Measurements from ENCODE around the gene RMDN3. TPM values are rescaled to one million over a fixed set of nuclear protein-coding genes. Genes with fewer than 3 reads are reported as not detected.

RMDN3 gene
- total RNA-seq, 1 donor from 2014 or later, result 17.9 TPM

DNA sequence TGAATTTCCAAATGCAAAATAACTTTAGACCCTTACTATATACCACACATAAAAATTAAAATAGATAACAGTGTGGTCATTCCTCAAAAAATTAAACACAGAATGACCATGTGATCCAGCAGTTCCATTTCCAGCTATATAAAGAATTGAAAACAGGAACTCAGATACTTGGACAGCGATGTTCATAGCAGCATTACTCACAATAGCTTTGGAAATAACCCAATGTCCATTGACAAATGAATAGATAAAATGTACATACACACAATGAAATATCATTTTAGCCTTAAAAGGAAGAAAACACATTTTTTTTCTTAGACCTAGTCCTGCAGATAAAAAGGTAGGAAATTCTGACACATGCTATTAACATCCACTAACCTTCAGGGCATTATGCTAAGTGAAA is 33.4 kb downstream of the RMDN3 start:
- DNase-seq, result no peak
- intact Hi-C loops (cut with micrococcal nuclease), result no loop called here
- ATAC-seq, result no peak

GRCh38 chr15:40716165-40716564 is 38.9 kb downstream of the RMDN3 start:
- no peak for DNase-seq
- intact Hi-C loops (cut with micrococcal nuclease), result no loop called here
- ATAC-seq, result no peak

DNA sequence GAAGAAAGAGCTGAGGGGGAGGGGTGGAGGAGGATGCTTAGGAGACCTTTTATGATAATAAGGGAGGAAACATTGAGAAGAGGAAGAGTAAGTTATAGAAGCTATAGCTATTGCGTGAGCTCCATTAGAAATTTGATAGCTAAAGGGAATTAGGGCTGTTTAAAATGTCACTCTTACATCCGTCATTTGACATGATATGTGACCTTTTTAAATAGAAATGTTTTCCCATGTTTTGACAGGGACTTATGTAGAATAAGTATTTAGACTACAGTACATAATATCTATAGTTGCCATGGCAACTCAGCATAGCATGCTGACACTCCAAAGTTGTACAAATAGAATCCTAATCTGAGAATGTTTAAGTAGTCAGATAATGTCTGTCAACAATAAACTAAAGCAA is 40.9 kb downstream of the RMDN3 start:
- no peak for DNase-seq
- intact Hi-C loops (cut with micrococcal nuclease), result no loop called here
- no peak for ATAC-seq

DNA sequence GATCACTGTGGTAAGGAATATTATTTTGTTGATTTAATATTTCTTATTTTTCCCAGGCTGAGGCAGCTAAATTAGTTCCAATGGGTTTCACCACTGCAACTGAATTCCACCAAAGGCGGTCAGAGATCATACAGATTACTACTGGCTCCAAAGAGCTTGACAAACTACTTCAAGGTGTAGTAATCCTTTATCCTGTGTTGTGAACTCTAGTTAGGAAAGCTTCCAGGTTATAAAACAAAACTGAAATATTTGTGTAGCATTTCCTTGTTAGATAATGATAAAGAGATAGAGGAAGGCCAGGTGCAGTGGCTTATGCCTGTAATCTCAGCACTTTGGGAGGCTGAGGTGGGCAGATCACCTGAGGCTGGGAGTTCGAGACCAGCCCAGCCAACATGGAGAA is 48.9 kb downstream of the RMDN3 start:
- ATAC-seq (no peak), DNase-seq (no peak)
- intact Hi-C loops (cut with micrococcal nuclease), result no loop called here

GRCh38 chr15:40702077-40702476 is 53.0 kb downstream of the RMDN3 start:
- DNase-seq (no peak), ATAC-seq (no peak)
- intact Hi-C loops (cut with micrococcal nuclease), result no loop called here

- DNase-seq, result no peak
- ATAC-seq, result no peak
- intact Hi-C loops (cut with micrococcal nuclease), result no loop called here
Measured at GRCh38 chr15:40697916-40698315, 57.1 kb downstream of the RMDN3 start.

DNA sequence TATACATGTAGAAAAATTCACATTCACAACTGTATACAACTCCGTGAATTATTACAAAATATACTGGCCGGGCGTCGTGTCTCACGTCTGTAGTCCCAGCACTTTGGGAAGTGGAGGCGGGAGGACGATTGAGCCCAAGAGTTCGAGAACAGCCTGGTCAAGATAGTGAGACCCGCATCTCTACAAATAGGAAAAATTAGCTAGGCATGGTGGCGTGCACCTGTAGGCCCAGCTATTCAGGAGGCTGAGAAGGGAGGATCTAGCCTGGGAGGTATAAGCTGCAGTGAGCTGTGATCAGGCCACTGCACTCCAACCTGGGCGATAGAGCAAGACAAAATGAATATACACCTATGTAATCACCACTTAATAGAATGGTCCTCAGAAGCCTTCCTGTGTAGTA is 58.8 kb downstream of the RMDN3 start:
- intact Hi-C loops (cut with micrococcal nuclease), result no loop called here
- DNase-seq, result no peak

GRCh38 chr15:40695469-40695890 is 59.6 kb downstream of the RMDN3 start:
- intact Hi-C loops (cut with micrococcal nuclease), result no loop called here
- ATAC-seq, result no peak
- no peak for DNase-seq

More for the DNA sequence above, 58.8 kb downstream of the RMDN3 start:
- ATAC-seq, result no peak

DNA sequence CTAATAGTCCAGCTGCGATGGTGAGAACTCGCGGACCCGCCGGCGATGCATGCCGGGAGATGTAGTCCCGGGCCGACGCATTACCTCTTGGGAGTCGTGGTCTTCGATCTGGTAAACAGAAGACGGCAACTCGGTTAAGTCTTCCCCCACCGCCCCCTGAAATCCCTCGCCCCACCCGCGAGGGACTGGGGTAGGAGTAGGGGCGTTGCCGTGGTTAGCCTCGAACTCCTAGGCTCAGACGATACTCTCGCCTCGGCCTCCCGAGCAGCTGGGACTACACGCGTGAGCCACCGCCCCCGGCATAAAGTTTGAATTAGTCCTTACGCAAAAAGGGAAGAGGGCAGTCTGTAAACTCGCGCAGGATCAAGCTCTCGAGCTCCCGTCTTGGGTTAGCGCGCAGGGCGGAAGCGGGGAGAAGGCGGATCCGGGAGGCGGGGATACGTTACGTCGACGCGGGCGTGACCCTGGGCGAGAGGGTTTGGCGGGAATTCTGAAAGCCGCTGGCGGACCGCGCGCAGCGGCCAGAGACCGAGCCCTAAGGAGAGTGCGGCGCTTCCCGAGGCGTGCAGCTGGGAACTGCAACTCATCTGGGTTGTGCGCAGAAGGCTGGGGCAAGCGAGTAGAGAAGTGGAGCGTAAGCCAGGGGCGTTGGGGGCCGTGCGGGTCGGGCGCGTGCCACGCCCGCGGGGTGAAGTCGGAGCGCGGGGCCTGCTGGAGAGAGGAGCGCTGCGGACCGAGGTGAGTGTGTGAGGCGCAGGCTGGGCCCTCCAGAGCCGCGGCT is 60.2 kb downstream of the RMDN3 start, which contains the start of gene RAD51:
Gene RAD51 (plus strand): TSS at position 487 of the 781 bp plus-strand sequence. CDS start 3,585 bp downstream, outside the sequence.
- intact Hi-C loops (cut with micrococcal nuclease), result no loop called here
- DNase-seq, result peak; percentile 95
- ATAC-seq, result peak; percentile 99

DNA sequence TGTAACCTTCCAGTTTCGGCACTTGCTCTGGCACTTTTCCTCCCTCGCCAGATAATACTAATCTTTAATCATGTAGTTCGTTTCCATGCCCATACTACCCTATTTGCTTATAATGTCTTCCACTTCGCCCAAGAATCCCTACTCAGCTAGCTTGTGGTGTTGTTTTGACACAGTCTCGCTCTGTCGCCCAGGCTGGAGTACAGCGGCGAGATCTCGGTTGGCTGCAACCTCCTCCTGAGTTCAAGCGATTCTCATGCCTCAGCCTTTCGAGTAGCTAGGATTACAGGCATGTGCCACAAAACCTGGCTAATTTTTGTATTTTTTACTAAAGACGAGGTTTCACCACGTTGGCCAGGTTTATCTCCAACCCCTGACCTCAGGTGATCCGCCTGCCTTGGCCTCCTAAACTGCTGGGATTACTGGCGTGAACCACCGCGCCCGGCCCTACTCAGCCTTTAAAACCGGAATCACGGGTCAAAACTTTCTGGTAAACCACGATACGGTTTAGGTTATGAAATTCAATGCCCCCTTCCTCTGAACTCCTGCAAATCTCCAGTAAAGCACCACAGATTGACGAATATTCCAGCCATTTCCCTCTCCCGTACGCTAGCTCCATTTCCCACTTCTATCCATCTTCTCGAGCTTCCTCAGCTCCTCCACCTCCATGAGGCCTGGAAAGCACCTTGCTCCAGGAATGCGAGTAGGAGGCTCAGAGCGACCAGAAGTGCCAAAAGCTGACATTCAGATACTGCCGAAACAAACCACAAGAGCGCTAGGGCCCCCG is 61.0 kb downstream of the RMDN3 start:
- no peak for DNase-seq
- no peak for ATAC-seq
- intact Hi-C loops (cut with micrococcal nuclease), result no loop called here

GRCh38 chr15:40691737-40692136 is 63.3 kb downstream of the RMDN3 start:
- intact Hi-C loops (cut with micrococcal nuclease), result no loop called here
- no peak for DNase-seq
- no peak for ATAC-seq

GRCh38 chr15:40688932-40689799 is 65.9 kb downstream of the RMDN3 start:
- intact Hi-C loops (cut with micrococcal nuclease), result no loop called here
- ATAC-seq, result no peak
- DNase-seq, result no peak

Other genes starting within 250 kb of the RMDN3 start
- gene CCDC32, start 190.2 kb downstream of the RMDN3 start, total RNA-seq, result 17.5 TPM
- 11.4 TPM for gene RPUSD2, start 186.0 kb downstream of the RMDN3 start, total RNA-seq
- 0.89 TPM for gene KNL1, start 161.0 kb downstream of the RMDN3 start, total RNA-seq
- 1.5 TPM for gene RAD51, start 60.1 kb downstream of the RMDN3 start, total RNA-seq
- 5.6 TPM for gene GCHFR, start 8.8 kb upstream of the RMDN3 start, total RNA-seq
- gene C15orf62, start 14.7 kb upstream of the RMDN3 start, total RNA-seq, result not detected
- 30.9 TPM for gene ZFYVE19, start 51.8 kb upstream of the RMDN3 start, total RNA-seq
- 16.2 TPM for gene DNAJC17, start 52.2 kb upstream of the RMDN3 start, total RNA-seq
- not detected for gene PPP1R14D, start 73.5 kb upstream of the RMDN3 start, total RNA-seq
- 1.0 TPM for gene SPINT1, start 88.8 kb upstream of the RMDN3 start, total RNA-seq
- gene RHOV, start 119.0 kb upstream of the RMDN3 start, total RNA-seq, result not detected
- 22.7 TPM for gene VPS18, start 139.2 kb upstream of the RMDN3 start, total RNA-seq
- gene DLL4, start 174.1 kb upstream of the RMDN3 start, total RNA-seq, result 11.6 TPM
- gene CHAC1, start 198.2 kb upstream of the RMDN3 start, total RNA-seq, result 2.2 TPM

All from left ventricle myocardium superior (tissue), 1 donor.